ENCODE results near the gene DLGAP4. TPM values are rescaled to one million over a fixed set of nuclear protein-coding genes. Genes with fewer than 3 reads are reported as not detected.

The DLGAP4 gene
- total RNA-seq, 1 donor from 2014 or later, result 38.1 TPM

GRCh38 chr20:36394340-36394965 lies 88.3 kb downstream of the DLGAP4 start:
- DNase-seq, result no peak
- intact Hi-C loops (cut with micrococcal nuclease), result no loop called here
- ATAC-seq, result no peak

- no peak for ATAC-seq
- DNase-seq, result no peak
Observed at GRCh38 chr20:36396340-36396739, 90.2 kb downstream of the DLGAP4 start.

GRCh38 chr20:36396847-36397630 lies 90.9 kb downstream of the DLGAP4 start:
- DNase-seq (no peak), ATAC-seq (no peak)
- intact Hi-C loops (cut with micrococcal nuclease), result no loop called here

More at GRCh38 chr20:36396340-36396739, 90.2 kb downstream of the DLGAP4 start:
- intact Hi-C loops (cut with micrococcal nuclease), result no loop called here

- intact Hi-C loops (cut with micrococcal nuclease), result no loop called here
- ATAC-seq (no peak), DNase-seq (no peak)
Observed at GRCh38 chr20:36398515-36398914, 92.4 kb downstream of the DLGAP4 start.

- DNase-seq (no peak), ATAC-seq (no peak)
- intact Hi-C loops (cut with micrococcal nuclease), result no loop called here
Observed at GRCh38 chr20:36399147-36399968, 93.2 kb downstream of the DLGAP4 start.

GRCh38 chr20:36399969-36400545 lies 93.9 kb downstream of the DLGAP4 start:
- intact Hi-C loops (cut with micrococcal nuclease), result no loop called here
- no peak for DNase-seq
- ATAC-seq, result no peak

- DNase-seq, result no peak
- ATAC-seq, result no peak
- intact Hi-C loops (cut with micrococcal nuclease), result no loop called here
Observed at GRCh38 chr20:36400909-36401735, 95.0 kb downstream of the DLGAP4 start.

- DNase-seq (no peak), ATAC-seq (no peak)
- intact Hi-C loops (cut with micrococcal nuclease), result no loop called here
Observed at GRCh38 chr20:36402708-36403107, 96.6 kb downstream of the DLGAP4 start.

GRCh38 chr20:36404435-36404978 lies 98.4 kb downstream of the DLGAP4 start:
- DNase-seq, result no peak
- no peak for ATAC-seq
- intact Hi-C loops (cut with micrococcal nuclease), result no loop called here

GRCh38 chr20:36405255-36405654 lies 99.1 kb downstream of the DLGAP4 start:
- no peak for DNase-seq
- ATAC-seq, result no peak

GRCh38 chr20:36407199-36407733 lies 101.1 kb downstream of the DLGAP4 start:
- DNase-seq, result no peak
- ATAC-seq, result no peak
- intact Hi-C loops (cut with micrococcal nuclease), result no loop called here

More at GRCh38 chr20:36405255-36405654, 99.1 kb downstream of the DLGAP4 start:
- intact Hi-C loops (cut with micrococcal nuclease), result no loop called here

- DNase-seq (no peak), ATAC-seq (no peak)
- intact Hi-C loops (cut with micrococcal nuclease), result no loop called here
Observed at GRCh38 chr20:36408219-36408618, 102.1 kb downstream of the DLGAP4 start.

GRCh38 chr20:36411861-36412454 lies 105.8 kb downstream of the DLGAP4 start:
- no peak for DNase-seq
- intact Hi-C loops (cut with micrococcal nuclease), result no loop called here
- ATAC-seq, result no peak

- DNase-seq (peak; percentile 1), ATAC-seq (no peak)
- intact Hi-C loops (cut with micrococcal nuclease), result no loop called here
Observed at GRCh38 chr20:36415475-36416002, 109.4 kb downstream of the DLGAP4 start.

- DNase-seq, result peak; percentile 0
- intact Hi-C loops (cut with micrococcal nuclease), result no loop called here
- ATAC-seq, result no peak
Observed at GRCh38 chr20:36418711-36419110, 112.6 kb downstream of the DLGAP4 start.

GRCh38 chr20:36421641-36422040 lies 115.5 kb downstream of the DLGAP4 start:
- no peak for ATAC-seq
- intact Hi-C loops (cut with micrococcal nuclease), result no loop called here
- no peak for DNase-seq

GRCh38 chr20:36424314-36424713 lies 118.2 kb downstream of the DLGAP4 start:
- intact Hi-C loops (cut with micrococcal nuclease), result no loop called here
- ATAC-seq, result no peak

GRCh38 chr20:36425166-36425565 lies 119.0 kb downstream of the DLGAP4 start:
- ATAC-seq, result no peak
- intact Hi-C loops (cut with micrococcal nuclease), result no loop called here
- no peak for DNase-seq

More at GRCh38 chr20:36424314-36424713, 118.2 kb downstream of the DLGAP4 start:
- DNase-seq, result no peak
